HG03097 (cell line): ENCODE results near the gene FOXO1.
"Not testable (repeated sequence)": the region's sequence is repeated elsewhere in the genome, so short reads cannot be mapped to it uniquely, and the experiment has no call there.

Experiments used
- ATAC-seq: cut with Tn5 transposase; IDR thresholded peaks from one replicate; pipeline ENCODE4 v1.9.1; 2021; ENCODE audit not compliant: unreplicated experiment, low FRiP score

Gene FOXO1

GRCh38 chr13:40666933-40667621 lies 636 bp upstream of the FOXO1 start:
- ATAC-seq, result no peak

GRCh38 chr13:40665126-40666044 lies 1.1 kb downstream of the FOXO1 start:
- ATAC-seq, result no peak

DNA sequence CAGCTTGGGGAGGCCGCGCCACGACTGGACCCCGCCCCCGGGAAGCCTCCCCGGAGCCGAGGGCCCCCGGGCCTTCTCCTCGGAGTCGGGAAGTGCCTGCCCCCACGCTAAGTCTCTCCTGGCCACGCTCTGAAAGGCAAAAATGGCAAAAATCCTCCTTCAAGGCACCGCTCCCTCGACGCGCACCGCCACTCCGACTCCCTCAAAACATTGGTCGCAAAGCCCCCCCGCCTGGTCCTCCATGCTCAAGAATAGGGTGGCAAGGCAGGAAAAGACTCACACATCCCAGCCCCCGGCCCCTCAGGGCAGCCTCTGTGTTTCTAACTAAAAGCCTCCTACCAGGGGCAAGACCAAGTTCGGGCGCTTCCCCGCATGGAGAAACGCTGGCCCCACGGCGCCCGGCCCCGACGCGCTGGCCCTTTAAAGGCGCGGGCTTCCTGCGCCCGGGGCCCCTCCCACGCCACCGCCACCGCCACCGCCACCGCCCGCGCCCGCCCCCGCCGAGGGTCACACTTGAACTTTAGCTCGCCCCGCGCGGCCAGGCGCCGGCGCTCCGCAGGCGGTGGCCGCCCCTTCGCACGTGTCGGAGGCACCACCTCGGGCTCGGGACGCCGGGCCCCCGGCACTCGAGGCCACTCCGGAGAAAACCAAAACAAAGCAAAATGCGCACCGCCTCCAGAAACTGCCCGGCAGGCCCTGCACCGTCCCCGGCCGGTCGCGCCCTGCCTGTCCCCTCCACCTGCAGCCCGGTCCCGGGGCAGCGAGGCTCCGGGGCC lies 1.9 kb downstream of the FOXO1 start:
- ATAC-seq, result no peak

GRCh38 chr13:40664100-40664349 lies 2.4 kb downstream of the FOXO1 start:
- ATAC-seq, result not testable (repeated sequence)

DNA sequence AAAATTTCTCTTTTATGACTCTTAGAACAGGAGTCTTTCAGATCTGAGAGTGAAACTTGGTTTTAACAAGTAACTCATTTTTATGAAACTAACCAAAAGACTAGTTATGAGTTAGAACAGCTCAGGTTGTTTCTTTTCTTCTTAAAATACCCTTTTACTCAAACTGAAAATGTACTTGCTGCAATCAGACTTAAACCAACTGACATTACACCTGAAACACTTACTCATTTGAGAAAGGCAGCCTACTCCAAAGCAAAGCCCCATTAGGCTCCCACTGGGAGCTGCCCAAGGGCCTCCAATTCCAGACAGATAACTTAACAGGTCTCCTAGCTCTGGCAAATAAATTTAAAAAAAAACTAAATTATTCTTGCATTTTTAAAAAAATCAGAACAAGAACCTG lies 3.6 kb downstream of the FOXO1 start:
- peak; percentile 31 for ATAC-seq

DNA sequence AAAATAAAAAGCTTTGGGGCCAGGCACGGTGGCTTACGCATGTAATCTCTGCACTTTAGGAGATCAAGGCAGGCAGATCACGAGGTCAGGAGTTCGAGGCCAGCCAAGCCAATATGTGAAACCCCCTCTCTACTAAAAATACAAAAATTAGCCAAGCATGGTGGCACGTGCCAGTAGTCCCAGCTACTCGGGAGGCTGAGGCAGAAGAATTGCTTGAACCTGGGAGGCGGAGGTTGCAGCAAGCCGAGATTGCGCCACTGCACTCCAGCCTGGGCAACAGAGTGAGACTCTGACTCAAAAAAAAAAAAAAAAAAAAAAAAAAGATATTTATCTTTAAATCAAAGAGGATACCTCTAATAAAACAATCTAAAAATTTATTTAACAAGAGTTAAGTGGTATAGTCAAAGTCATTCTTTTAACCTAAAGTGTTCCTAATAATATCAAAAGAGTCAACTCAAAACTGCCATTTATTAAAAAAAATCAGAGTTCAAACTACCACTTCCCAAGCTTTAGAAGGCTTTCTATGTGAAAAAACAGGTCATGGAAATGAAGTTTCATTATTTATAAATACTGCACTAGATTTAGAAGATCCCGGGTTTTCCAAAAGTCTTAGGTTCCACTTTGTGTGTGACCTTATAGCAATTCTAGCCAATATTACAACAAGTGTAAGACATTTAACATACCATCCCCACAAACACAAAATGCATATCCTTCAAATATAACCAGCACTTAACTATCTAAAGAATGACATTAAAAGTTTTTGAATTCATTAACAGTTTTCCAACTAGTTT lies 4.4 kb downstream of the FOXO1 start:
- no peak for ATAC-seq

- no peak for ATAC-seq
Measured at GRCh38 chr13:40660692-40661091, 5.7 kb downstream of the FOXO1 start.

DNA sequence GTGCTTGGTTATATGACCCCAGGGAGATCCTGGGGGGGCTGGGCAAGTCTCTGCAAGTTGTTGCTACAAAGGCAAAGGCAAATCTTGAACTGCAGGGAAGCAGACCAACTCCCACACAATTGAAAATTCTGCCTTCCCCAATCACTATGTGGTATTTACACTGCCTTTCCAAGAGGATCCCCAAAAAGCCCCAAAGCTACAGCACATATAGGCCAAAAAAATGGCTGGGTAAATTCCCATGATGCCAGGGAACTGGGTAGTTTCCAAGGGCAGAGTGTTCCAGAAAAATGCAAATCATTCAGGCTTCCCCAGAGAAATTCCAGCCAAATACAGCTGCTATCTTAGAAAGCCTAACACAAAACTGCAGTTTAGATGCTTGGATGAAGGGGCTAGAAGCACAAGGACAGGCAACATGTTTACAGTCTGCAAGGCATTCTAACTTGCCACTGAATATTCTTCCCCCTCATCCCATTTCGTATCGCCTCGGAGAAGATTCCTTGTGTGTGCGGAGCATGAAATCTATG lies 6.2 kb downstream of the FOXO1 start:
- ATAC-seq, result no peak

DNA sequence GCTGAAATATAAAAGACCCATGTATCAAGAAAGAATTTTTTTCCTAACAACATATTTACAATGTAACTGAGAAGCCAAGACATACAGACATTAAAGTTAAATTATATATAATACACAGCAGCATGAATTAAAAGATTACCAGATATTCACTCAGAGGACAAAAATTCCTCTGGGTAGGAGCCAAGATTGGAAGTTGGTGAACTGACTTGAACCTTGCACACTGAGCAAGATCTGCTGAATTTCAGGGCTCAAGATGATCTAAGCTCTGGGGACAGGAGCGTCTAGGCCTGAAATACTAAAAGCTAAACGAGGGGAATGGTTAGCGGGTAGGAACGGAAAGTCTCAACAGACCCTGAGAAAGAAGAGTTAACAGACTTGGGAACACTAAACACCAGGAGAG lies 8.5 kb downstream of the FOXO1 start:
- ATAC-seq, result no peak

DNA sequence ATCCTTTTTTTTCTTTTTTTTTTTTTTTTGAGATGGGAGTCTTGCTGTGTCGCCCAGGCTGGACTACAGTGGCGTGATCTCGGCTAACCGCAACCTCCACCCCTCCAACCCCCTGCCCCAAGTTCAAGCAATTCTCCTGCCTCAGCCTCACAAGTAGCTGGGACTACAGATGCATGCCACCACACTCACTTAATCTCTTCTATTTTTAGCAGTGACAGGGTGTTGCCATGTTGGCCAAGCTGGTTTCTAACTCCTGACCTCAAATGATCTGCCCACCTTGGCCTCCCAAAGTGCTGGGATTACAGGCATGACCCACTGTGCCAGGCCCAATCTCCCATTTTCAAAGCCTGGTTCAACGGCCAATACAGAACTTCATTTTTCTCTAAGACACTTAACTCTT lies 9.1 kb downstream of the FOXO1 start:
- no peak for ATAC-seq

DNA sequence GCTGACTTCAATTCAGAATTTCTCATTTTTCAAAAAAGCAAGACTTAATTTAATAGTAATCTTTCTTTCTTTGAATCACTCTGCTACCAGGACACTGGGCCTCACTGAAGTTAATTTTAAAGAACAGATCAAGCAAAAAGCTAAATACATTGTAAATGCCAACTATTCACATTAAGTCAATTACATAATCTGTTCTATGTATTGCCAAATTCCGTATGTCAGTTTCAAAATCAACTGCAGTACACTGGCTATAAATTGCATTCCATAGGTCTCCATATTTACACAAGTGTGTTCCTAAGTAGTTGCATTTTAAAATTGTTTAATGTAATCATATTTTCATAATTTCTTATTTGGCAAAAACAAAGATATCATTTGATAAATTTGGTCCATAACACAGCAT lies 10.1 kb downstream of the FOXO1 start:
- no peak for ATAC-seq

DNA sequence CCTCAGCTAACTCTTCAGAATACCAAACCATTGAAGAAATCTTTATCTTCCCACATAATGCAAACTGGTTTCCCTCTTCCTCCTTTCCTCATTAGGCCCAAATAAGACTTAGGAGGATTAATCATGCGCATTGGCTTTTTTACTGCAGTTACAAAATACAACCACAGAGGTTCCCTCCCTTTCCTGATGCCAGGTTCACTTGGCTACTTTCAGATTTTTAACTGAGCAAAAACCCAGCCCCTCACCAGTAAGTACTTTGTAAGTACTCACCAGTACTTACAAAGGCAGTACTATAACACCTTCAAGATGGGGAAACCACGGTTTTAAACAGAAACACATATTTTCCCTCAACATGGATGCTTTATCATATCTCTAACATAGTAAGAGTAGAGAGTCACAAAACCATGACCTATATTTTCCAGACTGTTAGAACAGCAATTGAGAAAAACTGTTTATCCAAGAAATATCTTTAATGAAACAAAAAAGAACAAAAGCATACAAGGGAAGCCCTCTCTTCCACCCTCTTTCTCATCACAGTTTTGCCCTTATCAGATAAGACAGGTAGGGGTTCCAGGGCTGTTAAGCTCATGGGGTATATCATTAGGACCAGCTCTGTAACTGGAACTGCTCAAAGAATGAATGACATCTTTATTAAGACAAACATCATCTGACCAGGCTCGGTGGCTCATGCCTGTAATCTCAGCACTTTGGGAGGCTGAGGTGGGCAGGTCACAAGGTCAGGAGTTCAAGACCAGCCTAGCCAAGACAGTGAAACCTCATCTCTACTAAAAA lies 12.7 kb downstream of the FOXO1 start:
- ATAC-seq, result no peak

DNA sequence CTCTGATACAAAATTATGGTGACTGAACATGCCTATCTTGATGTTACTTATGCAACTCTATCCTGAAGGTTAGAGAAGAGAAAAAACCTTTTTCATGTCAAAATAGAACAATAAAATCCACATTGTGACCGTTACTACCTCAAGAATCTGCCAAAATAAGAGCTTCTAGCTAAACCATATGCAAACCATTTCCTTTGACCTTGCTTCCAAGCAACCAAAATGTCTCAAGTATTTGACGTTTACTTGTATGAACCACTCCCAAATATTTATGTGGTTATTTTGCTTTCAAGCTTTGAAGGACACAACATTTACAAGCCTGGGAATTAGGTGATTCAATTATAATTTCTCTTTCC lies 13.9 kb downstream of the FOXO1 start:
- no peak for ATAC-seq

GRCh38 chr13:40651866-40652587 lies 14.4 kb downstream of the FOXO1 start:
- no peak for ATAC-seq

- no peak for ATAC-seq
Measured at GRCh38 chr13:40648841-40649240, 17.6 kb downstream of the FOXO1 start.

- no peak for ATAC-seq
Measured at GRCh38 chr13:40648040-40648439, 18.4 kb downstream of the FOXO1 start.

GRCh38 chr13:40644838-40645604 lies 21.4 kb downstream of the FOXO1 start:
- no peak for ATAC-seq

DNA sequence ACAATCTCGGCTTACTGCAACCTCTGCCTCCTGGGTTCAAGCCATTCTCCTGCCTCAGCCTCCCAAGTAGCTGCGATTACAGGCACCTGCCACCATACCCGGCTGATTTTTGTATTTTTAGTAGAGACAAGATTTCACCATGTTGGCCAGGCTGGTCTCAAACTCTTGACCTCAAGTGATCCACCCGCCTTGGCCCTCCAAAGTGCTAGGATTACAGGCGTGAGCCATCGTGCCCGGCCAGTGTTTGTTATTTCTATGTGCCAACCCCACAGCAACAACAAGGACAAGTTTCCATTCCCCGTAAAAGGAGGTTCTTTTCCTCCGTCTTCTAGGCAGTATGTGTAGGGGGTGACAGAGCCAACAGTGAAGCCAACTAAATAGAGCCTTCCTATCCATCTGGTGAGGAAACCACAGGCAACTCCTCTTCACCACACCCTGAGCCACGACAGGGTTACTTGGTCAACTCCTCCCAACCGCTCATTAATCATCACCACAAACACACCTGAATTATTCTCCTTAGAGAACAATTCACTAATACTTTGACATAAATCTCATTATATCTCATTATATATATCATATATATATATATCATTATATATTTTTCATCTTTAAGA lies 25.5 kb downstream of the FOXO1 start:
- ATAC-seq, result no peak
